Measurements from ENCODE around the gene ZNF41.
"Not testable (repeated sequence)": the region's sequence is repeated elsewhere in the genome, so short reads cannot be mapped to it uniquely, and the experiment has no call there.

ZNF41 gene

DNA sequence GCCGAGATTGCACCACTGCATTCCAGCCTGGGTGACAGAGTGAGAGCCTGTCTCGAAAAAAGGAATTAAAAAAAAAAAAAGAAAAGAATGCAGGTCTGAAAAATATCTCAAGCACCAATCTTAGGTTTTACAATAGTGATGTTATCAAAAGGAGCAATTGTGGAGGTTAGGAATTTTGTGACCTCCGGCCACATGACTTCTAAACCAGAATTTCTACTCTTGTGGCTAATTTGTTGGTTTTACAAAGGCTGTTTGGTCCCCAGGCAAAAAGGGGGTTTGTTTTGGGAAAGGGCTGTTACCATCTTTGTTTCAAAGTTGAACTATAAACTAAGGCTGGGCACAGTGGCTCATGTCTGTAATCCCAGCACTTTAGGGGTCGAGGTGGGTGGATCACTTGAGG, 15.4 kb upstream of the ZNF41 start:
- no peak for DNase-seq
- intact Hi-C loops (cut with DNase I): no loop called here

GRCh38 chrX:47497271-47497888, 14.4 kb upstream of the ZNF41 start:
- DNase-seq: no peak
- intact Hi-C loops (cut with DNase I): no loop called here

- DNase-seq; intact Hi-C loops (cut with DNase I): not testable (repeated sequence)
These were observed 9.1 kb upstream of the ZNF41 start for GRCh38 chrX:47492133-47492532.

DNA sequence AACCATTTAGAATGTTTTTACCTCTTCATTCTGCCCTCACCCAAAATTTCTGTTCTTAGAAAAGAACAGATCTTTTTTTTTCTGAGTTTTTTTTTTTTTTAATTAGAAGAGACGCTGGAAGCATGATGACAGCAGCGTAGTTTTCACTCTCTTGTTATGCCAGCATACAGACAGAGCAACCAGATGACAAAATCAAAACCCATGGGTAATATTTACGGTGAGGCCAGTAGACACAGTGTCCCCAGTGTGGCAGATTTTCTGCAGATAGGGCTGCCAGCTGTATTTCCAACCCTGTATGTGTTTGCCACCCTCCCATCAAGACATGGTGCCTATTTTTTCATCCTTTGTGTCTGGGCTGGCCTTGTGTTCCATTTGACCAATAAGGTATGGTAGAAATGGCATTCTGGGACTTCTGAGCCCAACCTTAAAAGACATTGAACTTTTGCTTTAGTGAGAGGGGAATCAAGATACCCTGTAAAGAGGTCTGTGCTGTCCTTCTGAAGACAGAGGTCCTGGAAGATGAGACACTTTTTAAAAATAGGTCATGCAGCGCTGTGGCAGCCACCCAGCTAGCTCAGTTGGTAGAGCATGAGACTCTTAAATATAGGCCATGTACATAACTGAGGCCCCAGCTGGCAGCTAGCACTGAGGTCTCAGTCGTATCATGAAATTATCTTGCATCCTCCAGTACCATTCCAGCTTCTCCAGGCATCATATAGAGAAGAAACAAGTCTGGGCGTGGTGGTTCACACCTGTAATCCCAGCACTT, 6.7 kb upstream of the ZNF41 start:
- intact Hi-C loops (cut with DNase I): no loop called here
- no peak for DNase-seq

- intact Hi-C loops (cut with DNase I): no loop called here
- no peak for DNase-seq
These were observed 1.9 kb upstream of the ZNF41 start for GRCh38 chrX:47484885-47485284.

- intact Hi-C loops (cut with DNase I): no loop called here
- peak in 30 of 42 donors; percentile 4 to 51 (median 16) for DNase-seq
These were observed 565 bp upstream of the ZNF41 start for GRCh38 chrX:47483306-47484268.

GRCh38 chrX:47482065-47482511, 934 bp downstream of the ZNF41 start:
- no peak for DNase-seq
- intact Hi-C loops (cut with DNase I): no loop called here

DNA sequence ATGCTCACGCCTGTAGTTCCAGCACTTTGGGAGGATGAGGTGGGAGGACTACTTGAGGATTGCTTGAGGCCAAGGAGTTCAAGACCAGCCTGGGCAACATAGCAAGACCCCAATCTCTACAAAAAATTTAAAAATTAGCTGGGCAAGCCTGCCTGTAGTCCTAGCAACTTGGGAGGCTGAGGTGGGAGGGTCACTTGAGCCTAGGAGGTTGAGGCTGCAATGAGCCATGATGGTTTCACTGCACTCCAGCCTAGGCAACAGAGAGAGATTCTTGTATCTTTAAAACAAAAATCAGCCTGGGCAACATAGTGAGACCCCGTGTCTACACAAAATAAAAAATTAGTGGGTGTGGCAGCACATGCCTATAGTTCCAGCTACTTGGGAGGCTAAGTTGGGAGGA, 1.9 kb downstream of the ZNF41 start:
- intact Hi-C loops (cut with DNase I): no loop called here
- no peak for DNase-seq

- intact Hi-C loops (cut with DNase I): no loop called here
- no peak for DNase-seq
These were observed 2.4 kb downstream of the ZNF41 start for GRCh38 chrX:47480576-47480975.

DNA sequence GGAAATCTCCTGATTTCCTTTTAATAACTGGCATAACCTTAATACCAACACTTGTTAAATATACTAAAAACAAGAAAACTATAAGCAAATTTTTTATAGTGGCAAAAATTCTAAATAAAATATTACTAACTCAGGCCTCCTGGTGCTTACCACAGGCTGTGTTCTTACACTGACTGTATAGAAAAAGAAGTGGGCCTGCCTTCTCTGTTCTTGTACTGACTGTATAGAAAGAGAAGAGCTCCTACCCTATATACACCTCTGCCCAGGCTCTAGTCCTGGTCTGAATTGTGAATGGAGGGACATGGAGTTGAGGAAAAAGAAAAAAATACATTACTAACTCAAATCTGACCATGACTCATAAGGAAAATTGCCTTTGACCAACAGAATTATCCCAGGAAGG, 7.5 kb downstream of the ZNF41 start:
- intact Hi-C loops (cut with DNase I): no loop called here
- DNase-seq: no peak

DNA sequence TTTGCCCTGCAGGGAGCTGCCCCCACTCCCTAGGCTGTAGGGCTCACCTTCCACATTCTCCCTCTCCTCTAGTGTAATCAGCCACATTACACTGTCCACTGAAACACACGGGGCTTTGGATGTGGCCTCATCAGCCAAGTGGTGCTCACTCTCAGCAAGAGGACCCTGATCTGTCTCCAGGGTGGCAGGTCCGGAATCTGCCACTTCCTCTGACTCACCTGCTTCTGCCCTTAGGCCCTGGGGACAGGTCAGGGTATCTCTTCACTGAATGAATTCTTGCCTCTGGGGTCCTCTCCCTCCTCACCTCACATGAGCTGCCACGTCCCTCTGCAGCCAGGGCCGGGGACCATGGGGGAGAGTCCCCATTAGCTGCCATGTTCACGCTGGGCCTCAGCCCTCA, 15.9 kb downstream of the ZNF41 start:
- no peak for DNase-seq
- intact Hi-C loops (cut with DNase I): no loop called here

DNA sequence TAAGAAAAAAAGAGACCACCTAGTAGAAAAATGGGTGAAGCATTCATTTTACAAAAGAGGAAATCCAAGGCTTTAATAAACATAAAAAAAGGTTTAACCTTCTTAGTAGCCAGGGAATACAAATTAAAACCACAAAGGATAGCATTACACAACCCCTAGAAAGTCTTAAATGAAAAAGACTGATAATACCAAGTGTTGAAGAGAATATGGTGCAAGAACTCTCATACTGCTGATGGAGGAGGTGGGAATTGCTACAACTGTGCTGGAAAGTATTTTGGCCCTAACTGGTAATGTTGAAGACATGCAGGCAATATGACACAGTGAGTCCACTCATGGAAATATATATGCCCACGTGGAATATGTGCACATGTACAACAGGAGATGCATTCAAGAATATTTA, 22.5 kb downstream of the ZNF41 start:
- DNase-seq: no peak
- intact Hi-C loops (cut with DNase I): no loop called here

DNA sequence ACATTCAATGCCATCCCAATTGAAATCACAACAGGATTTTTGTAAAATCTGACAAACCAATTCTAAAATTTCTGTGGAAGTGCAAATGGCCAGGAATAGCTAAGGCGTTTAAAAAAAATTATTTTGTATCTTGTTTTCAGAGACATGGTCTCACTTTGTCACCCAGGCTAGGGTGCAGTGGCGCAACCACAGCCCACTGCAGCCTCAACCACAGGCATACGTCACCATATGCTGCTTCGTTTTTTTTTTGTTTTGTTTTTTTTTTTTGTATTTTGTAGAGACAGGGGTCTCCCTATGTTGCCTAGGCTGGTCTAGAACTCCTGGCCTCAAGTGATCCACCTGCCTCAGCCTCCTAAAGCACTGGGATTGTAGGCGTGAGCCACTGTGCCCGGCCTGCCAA, 24.5 kb downstream of the ZNF41 start:
- DNase-seq: no peak
- intact Hi-C loops (cut with DNase I): no loop called here

DNA sequence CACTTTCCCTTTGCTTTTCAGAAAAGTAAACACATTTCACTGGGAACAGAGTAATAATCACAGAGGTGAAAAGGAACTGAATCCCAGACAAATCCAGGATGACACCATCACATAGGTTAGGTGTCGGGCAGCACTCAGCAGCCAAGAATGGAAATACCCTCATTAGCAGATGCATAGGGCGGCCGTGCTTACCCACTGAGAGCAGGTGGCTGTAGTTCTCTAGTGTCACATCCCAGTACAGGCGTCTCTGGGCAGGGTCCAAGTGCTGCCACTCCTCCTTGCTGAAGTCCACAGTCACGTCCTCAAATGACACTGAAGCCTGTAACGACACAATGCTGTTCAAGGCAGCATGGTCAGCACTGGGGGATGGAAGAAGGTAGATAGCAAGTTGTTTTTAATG, 26.9 kb downstream of the ZNF41 start:
- intact Hi-C loops (cut with DNase I): no loop called here

DNA sequence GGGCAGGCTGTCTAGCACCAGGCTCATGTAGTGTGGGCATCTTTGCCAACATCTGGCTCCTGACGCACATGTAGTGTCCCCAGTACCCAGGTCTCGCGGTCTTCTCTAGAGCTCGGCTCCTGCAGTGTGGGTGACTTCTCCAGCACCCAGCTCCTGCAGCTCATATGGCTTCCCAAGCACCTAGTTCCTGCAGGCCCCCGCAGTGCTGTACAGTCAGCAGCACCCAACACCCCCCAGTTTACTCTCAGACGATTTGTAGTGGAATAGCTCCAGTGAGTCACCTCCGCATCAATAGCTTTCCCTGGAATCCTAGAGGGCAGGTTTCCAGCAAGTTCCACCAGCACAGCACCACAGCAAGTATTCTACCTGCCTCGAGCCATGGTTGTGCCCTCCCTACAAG, 30.9 kb downstream of the ZNF41 start:
- intact Hi-C loops (cut with DNase I): no loop called here

More for the DNA sequence above, 26.9 kb downstream of the ZNF41 start:
- no peak for DNase-seq

GRCh38 chrX:47448165-47448806, 34.7 kb downstream of the ZNF41 start:
- intact Hi-C loops (cut with DNase I): no loop called here

More for the DNA sequence above, 30.9 kb downstream of the ZNF41 start:
- peak in 40 of 42 donors; percentile 3 to 67 (median 36) for DNase-seq

GRCh38 chrX:47447607-47448006, 35.4 kb downstream of the ZNF41 start:
- intact Hi-C loops (cut with DNase I): no loop called here
- no peak for DNase-seq

More at GRCh38 chrX:47448165-47448806, 34.7 kb downstream of the ZNF41 start:
- no peak for DNase-seq

DNA sequence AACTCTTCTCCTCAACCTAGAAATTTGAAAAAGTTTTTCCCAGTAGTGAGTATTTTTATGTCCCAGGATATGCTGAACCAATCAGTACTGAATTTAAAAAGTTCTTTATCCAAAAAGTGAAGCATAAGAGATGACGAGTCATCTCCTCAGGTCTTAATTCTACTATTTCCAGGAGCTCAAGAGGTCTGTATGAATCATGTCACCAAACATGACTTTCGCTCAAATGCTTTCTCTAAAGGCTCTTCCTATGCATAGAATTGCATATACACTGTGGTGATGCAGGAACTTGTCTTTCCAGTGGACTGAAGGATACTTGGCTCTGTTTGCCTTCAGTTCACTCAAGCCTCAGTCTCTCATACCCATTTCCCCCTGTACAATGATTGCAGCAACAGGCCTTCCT, 36.1 kb downstream of the ZNF41 start:
- intact Hi-C loops (cut with DNase I): no loop called here
- DNase-seq: no peak

GRCh38 chrX:47446431-47446830, 36.6 kb downstream of the ZNF41 start:
- intact Hi-C loops (cut with DNase I): no loop called here
- no peak for DNase-seq
